Fibroblast of peridontal ligament (primary cell): Measurements from ENCODE around the gene RCAN2.
A peak's percentile ranks its signal among the peaks of the same experiment; 100 is the strongest.

Experiments
- DNase-seq: peaks from one replicate; pipeline ENCODE4 v3.0.0-alpha.2; 2010; ENCODE audit errors: extremely low read depth

Gene RCAN2

GRCh38 chr6:46491201-46491627 is at the start of gene RCAN2:
Gene RCAN2, minus strand, starts transcription at chr6:46491449.
- DNase-seq: peak; percentile 42

GRCh38 chr6:46539866-46540265 is 48.6 kb upstream of the RCAN2 start:
- DNase-seq: no peak

GRCh38 chr6:46538800-46539480 is 47.7 kb upstream of the RCAN2 start:
- no peak for DNase-seq

GRCh38 chr6:46530896-46531295 is 39.6 kb upstream of the RCAN2 start:
- no peak for DNase-seq

DNA sequence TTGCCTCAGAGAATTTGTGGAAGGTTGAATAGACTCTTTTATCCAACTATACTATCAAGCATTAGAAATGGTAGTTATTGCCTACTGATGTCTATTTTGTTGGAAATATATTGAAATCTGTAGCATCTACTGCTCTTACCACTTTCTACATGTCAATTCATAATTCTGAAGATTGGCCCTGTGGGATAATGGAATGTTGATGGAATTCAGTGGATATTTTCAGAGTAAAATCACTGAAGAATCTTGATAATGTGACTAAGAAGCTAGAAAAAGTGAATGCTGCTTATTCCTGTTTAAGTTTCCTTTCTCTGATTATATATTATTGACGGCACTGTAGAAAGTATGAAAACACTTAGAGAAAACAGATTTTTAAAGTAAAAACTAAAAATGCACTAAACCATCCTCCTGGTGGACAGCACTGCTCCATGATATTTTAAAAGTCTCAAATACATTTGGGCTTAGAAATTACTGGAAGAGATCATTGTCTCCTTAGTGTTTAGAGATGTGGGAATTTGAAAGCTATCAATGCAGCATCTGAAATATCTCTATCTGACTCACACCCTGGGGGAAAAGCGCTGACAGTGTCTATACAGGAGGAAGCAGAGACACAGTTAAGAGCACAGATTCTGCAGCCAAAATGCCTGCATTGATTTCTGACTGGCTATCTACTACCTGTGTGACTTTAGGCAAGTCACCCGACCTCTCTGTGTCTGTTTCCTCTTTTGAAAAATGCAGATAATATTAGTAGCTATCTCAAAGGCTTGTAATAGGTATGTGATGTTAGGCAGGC is 37.9 kb upstream of the RCAN2 start:
- peak; percentile 34 for DNase-seq

GRCh38 chr6:46526607-46527006 is 35.4 kb upstream of the RCAN2 start:
- no peak for DNase-seq

DNA sequence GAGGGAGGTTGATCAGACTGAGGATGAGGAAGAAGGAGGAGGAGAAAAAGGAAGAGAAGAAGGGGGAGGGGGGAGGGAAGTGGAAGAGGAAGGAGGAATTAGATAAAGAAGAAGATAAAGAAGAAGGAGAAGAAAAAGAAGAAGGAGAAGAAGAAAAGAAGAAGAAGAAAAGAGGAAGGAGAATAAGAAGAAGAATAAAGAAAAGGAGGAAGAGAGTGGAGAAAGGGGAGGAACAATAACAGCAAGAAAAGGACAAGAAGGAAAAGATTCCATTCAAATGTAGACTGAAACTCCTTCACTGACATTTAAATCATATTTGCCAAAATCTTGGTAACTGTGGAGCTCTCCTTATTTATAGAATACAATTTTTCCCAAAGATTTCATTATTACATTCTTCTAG is 34.3 kb upstream of the RCAN2 start:
- no peak for DNase-seq

GRCh38 chr6:46521464-46521971 is 30.3 kb upstream of the RCAN2 start:
- peak; percentile 57 for DNase-seq

DNA sequence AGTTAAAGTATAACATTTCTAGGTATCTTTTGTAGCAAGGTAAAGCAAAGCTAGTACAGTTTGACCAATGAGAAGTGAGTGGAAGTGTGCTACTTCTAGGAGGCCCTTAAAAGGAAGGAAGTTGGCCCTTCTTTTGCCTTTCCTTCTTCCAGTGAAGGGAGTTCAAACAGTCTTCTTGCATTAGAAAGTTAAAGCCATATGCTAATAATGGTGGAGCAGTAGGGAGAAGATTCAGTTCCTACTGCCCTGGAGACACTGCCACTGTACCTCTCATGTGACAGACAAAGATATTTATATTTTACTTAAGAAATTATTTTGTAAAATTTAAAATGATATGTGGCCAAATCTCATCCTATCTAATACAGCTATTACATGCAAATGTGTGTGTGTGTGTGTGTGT is 26.0 kb upstream of the RCAN2 start:
- no peak for DNase-seq

GRCh38 chr6:46513533-46513932 is 22.3 kb upstream of the RCAN2 start:
- DNase-seq: no peak

GRCh38 chr6:46511320-46511719 is 20.1 kb upstream of the RCAN2 start:
- DNase-seq: no peak

DNA sequence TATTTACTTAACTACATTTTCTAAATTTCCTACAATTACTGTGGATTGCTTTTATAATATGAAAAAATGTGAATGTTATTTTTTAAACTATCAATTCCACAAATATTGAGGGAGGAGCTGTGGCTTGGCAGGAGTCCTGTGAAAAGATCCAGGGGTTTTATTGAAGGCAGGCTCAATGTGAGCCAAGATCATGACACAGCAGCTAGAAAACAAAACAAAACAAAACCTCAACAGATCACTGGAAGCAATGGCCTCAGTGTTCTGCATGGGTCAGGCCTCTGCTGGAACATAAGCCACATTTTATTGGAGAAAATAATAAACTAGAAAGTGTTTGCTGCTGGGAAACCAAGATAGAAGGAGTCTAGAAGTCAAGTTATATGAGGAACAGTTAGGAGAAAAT is 19.4 kb upstream of the RCAN2 start:
- peak; percentile 95 for DNase-seq

- DNase-seq: no peak
Observed at GRCh38 chr6:46509981-46510510, 18.8 kb upstream of the RCAN2 start.

- DNase-seq: no peak
Observed at GRCh38 chr6:46509063-46509462, 17.8 kb upstream of the RCAN2 start.

- no peak for DNase-seq
Observed at GRCh38 chr6:46507426-46507825, 16.2 kb upstream of the RCAN2 start.

DNA sequence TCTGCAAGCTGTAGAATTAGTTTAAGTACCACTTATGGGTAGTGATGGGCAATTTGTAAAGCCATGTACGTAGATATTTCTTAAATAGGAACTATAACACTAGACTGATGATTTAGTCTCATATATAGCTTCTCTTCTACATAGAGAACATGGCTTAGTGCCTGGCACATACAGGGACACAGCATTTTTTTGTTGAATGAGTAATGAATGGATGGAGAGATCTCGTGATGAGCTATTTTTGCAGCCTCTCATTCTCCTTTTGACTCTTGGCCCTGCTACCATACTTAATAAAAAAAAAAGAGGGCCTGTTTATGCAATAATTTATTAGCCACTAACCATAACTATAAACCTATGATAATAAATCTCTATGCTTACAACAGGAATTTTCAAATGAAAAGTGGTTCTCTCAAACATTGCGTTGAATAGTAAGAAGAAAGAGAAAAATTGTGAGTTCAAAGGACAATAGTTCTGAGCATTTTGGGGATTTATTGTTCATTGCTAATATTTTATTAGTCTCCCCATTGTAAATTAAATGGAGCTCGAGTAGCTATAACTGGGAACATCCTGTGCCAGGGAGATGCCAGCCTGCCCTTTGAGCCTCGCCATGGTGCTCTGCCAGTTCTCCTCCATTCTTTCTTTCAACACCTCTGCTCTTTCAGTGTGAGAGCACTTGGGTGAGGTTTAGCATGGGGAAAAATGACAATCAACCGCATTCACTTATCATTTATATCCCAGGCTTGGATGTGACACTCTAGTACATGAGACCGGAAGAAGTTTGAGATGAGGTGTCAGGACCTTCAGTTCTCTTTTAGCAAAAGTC is 14.7 kb upstream of the RCAN2 start:
- DNase-seq: no peak

DNA sequence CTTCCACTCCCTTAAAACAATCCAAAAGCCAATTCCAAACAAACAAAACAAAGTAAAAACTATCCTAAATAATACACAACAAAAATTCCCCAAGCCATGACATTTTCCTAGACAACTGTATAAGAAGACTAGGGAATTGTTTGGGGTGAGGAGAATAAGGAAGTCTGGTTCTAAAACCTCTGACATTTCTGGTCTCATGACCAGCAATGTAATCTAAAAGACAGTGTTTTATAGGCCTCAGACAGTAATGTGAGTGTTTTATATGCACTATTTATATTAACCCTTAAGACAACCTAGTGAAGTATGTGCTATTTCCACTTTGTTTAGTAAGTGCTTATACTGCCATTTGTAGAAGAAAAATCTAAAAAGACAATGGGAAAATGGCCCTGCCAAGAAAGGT is 13.0 kb upstream of the RCAN2 start:
- no peak for DNase-seq

GRCh38 chr6:46502486-46503119 is 11.4 kb upstream of the RCAN2 start:
- peak; percentile 41 for DNase-seq

DNA sequence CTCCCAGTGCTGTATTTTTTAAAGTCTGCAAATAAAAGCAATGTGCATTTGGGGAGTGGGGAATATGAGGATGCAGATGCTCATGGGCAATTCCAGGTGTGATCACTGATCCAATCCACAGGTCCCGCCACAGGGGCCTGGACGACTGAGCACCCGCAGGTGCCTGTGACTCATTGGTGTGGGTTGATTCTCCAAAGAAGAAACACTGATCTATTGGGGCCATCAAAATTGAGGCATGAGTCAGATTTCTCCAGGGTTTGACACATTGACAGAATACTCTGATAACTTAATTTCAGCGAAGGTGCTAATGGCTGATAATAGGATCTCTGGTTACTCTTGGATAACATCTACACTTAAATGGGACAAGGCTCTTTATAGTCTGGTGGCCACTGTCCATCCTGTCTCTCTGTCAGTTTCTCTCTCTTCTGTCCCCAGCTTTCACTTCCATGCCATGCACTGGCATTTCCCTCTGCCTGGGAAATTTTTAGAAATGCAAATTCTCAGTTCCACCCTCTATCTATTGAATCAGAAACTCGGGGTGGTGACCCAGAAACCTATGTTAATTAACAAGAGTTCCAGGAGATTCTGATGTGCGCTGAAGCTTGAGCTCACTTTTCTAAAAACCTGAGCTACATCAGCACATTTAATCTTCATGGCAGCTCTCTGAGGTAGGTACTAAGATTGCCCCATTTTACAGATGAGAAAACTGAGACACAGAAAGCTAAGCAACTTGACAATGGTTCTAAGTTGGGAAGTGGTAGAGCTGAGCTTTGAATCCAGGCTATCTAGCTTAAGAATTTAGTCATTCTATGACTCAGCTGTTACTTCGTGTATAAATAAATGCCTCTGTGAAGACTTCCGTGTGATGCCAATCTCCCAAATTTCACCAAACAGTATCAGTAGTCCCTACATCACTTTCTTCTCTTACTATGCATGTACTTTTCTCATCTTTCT is 10.2 kb upstream of the RCAN2 start:
- peak; percentile 69 for DNase-seq

DNA sequence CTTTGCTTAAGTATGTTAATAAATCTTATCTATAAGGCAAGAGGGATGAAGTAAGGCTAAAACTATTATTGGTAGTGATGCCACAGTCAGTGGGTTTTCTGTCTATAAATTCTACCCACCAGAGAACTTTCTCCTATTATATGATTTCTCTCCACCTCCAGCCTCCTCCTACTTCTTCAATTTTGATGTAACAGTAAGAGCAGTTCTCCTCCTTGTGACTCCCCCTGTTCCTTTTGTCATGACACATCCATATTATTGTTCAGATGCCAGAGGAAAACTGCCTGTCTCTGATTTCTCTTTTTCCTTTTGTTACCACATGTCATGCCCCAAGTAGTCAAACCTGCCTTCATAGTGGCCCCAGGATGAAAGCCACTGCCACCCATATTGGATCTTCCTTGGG is 9.1 kb upstream of the RCAN2 start:
- DNase-seq: no peak
